IPS-11a (cell line): ENCODE measurements around the gene KCNJ1.

Experiments used
- H3K4me3 ChIP-seq: one replicate; pipeline ENCODE4 v1.5.1; 2013; ENCODE audit warnings: low read depth, low read length, control low read depth

The KCNJ1 gene

DNA sequence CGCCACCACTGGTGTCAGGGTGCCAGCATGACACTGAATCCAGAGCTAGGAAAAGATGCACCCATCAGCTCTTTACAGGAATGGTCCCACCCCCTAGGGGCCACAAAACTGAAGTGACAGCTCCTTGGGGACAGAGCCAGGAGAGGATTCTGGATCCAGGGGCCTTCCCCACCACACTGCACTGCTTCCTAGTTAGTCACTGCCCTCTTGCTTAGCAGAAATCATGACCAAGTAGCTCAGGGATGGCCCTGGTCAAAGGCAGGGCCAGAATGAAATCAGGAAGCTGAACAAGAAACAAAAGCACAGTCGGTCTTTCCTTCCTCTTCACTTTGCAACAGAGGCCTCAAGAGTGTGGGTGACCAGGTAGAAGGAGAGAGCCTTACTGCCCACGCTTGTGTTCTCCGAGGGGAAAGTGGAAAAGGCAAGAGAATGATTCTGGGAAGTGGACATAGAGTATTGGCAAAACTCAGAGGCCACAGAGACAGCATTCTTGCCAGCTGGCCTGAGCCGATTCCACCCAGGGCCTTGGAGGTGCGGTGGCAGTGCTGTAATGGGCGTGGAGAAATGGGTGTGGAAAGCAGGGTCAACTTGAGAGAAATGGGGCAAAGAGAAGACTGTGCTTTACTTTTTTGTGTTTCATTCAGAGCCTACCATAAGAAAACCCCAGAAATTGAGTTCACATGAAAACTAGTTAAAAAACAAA is 39.8 kb downstream of the KCNJ1 start:
- no peak overlapping the region for H3K4me3 ChIP-seq

DNA sequence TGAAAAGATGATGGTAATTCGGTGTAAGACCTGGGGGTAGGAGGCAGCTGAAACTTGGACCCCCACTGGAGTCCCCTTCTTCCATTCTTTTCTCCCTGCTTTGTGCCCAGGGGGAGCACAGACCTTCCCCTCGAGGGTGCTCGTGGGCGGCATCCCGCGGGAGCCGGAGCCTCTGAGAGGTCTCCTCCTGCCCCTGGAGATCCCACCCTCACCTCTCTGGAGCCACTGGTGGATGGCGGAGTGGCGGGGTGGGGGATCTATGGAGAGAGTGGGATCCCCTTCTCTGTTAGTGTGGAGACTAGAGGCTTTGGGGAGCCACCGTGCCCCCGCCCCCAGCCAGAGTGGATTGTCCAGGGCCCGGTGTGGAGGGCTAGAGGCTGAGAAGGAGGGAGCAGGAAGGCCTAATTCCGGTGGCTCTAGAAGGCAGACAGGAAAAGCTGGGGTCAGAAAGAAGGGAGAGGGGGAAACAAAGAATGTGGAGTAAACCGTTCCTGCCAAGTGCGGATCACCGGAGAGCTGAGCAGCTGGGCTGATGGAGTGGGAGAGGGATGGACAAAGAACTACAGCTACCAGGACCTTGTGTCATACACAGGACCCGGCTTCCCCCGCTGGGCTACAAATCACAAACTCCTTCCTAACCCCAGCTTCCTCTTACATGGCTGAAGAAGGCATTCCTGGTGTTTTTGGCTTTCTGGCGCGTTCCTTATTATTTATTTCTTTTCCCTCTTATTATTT is 41.9 kb downstream of the KCNJ1 start:
- no peak overlapping the region for H3K4me3 ChIP-seq

DNA sequence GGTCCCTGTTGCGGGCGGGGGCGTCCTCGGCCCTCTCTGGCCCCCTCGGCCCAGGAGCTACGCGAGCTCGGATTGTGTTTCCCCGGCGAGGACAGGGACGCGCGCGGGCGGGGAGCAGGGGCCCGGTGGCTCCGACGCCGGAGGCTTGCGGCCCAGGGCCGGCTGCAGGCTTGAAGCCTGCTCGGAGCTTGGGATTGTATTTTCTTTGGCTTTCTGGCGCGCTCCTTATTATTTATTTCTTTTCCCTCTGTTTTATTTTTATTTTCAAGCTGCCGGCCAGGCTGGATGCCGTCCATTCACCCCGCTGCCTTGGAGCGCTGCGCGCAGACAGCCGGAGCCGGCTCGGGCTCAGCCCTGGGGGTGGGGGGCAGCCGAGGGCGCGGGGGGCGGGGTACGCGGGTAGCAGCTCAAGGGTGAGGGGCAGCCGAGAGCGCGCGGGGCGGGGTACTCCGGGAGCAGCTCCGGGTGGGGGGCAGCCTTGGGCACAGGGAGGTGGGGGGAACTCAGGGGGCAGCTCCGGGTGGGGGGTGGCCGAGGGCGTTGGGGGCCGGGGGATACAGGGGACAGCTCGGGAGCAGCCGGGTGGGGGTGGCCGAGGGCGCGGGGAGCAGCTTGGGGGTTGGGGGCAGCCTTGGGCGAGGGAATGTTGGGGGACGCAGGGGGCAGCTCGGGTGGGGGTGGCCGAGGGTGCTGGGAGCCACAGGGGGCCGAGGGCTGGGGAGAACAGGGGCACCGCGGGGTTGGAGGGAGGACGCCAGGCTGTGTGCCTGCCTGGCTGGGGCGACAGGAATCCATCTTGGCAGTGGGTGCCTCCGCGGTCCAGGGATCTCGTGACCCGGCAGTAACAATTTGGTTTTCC is 42.7 kb downstream of the KCNJ1 start:
- no peak overlapping the region for H3K4me3 ChIP-seq

DNA sequence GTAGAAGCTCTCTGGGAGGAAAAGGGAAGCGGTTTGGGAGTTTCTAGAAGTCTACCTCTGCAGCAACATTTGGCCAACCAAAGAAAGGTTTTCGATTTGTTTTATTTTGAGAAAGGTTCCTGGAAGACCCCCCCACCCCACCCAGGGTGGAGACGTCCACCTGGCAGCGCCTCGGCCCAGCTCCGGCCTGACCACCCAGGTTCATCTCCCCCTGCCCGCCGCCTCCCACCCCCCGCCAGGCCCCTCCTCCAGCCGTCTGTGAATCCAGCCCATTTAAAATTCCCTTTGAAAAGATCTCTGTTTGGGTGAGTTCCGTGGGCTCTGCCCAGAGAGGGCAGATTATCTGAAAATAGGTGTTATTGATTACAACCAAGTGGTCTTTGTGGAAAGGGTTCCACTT is 43.3 kb downstream of the KCNJ1 start:
- H3K4me3 ChIP-seq = no peak overlapping the region

DNA sequence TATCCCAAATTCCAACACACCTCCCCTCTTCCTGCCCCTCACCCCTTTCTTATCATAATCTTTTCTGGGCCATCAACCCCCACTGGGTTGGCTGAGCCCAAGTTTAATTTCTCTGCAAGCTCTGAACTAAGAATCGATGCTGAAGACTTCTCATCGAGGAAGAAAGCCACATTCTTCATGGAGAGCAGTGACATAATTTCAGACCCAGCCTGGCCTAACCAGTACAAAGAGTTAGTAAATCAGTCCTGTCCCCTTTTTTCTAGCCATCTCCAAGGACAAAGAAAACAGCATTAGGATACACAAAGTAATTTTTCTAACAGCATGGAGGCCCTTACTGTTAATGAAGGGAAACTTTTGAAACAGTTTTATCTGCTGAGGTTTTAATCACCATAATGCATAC is 45.0 kb downstream of the KCNJ1 start:
- no peak overlapping the region for H3K4me3 ChIP-seq

DNA sequence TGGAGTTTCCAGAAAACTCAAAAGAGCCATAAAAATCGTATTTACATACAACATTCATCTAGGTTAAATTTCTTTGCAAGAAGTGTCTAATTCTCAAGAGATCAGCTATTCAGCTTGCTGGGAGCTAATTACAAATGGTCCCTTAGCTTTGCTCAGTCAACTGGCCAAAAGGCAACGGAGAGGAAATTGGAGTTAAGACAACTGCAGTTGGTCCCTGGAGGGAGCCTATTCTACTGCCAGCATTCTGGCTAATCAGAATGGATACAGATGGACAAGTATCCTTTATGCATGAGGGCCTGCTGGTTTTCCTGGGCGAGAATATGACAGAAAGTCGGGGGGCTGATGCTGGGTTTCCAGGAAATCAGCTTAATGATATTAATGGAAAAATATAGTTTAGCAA is 45.5 kb downstream of the KCNJ1 start:
- H3K4me3 ChIP-seq = no peak overlapping the region

DNA sequence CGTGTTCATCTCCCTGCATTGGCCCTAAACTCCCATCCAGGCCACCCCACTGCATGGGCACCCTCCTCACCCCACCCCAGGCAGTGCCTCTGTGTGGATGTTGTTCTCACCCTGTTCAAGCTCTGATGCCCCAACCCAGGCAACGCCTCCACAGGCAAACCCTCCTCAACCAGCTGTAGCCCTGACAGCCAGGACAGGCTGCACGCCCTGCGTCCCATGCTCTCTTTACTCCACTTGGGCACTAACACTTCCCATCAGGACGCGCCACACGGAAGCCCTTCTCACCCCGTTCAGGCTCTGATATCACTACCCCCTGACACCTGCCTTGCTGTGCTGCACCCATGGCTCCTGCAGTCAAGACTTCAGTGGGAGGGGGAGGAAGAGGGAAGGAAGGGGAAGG is 47.9 kb downstream of the KCNJ1 start:
- no peak overlapping the region for H3K4me3 ChIP-seq

DNA sequence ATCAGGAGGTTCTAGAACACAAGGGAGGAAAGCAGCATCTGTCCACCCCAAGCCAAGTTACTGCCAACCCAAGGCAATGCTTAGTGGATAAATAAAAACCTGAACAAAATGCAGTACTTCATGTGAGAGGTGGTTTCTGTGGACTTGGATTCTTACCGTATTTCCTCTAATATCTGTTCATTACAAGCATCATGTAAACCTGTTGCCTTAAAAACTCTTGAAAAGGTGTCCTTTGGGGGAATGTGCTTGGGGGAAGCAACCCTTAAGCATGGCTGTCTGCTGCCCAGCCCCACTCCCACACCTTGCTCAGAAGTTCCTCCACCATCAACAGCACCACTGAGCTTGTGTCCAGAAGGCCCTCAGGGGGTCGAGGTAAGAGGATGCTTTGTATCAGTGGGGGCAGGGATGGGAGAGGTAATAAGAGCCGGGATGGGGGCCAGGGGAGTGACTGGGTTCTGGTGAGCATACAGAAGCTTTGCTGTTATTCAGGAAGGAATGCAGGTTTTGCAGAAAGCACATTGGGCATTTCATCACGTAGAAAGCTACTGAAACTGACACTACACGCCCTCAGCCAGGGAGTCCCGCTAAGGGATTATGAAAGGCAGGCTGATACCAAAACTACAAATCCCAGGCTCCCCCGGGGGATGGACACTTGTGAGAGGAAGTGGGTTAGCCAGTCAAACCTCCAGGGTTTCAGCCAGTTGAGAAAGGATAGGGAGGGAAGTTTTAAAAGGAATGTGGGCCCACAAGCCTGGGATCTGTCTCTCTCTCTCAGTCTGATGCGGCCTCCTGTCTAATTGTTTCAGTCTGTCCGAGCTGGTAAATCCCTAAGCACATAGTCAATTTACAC is 52.0 kb downstream of the KCNJ1 start:
- no peak overlapping the region for H3K4me3 ChIP-seq

DNA sequence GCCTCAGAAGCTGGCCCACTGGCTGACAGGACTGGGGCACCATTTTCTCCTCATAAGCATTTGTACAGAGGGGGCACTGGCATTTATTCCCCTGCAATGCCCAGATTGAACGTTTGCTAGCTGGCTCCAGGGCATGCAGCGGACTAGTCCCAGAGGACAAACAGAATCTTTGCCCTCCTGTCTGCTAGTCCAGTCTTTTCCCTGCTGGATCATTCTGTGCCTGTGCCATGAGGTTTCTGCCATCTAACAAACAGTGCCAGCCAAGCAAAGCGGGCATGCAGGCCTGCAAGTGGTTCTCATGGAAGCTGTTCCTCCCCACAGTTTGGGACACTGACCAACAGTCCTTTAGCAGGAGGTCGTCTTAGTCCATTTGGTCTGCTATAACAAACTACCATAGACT is 53.4 kb downstream of the KCNJ1 start:
- H3K4me3 ChIP-seq = no peak overlapping the region

DNA sequence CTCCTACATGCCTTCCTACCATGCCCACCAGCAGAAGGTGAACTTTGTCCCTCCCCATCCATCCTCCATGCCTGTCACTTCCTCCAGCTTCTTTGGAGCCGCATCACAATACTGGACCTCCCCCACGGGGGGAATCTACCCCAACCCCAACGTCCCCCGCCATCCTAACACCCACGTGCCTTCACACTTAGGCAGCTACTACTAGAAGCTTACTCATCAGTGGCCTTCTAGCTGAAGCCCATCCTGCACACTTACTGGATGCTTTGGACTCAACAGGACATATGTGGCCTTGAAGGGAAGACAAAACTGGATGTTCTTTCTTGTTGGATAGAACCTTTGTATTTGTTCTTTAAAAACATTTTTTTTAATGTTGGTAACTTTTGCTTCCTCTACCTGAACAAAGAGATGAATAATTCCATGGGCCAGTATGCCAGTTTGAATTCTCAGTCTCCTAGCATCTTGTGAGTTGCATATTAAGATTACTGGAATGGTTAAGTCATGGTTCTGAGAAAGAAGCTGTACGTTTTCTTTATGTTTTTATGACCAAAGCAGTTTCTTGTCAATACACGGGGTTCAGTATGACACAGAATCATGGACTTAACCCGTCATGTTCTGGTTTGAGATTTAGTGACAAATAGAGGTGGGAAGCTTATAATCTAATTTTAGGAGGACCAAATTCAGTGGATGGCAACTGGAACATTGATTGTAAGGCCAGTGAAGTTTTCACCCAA is 56.1 kb downstream of the KCNJ1 start:
- H3K4me3 ChIP-seq = no peak overlapping the region

DNA sequence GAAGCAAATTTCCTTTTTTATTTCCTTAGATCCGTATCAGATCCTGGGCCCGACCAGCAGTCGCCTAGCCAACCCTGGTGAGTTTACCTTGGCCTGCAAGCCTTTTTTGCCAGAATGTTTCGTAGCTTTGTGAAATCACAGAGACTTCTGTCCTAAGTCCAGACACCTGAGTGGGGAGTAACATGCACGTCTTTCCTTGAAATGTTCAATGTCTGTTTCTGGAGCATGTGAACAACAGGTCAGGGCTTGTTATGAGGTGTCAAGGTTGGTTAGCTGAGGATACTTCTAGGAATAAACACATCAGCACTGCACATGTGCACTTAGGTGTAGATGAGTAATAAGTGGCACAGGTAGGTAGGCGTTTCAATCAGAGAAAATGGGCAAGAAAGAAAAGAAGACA is 58.0 kb downstream of the KCNJ1 start:
- no peak overlapping the region for H3K4me3 ChIP-seq

DNA sequence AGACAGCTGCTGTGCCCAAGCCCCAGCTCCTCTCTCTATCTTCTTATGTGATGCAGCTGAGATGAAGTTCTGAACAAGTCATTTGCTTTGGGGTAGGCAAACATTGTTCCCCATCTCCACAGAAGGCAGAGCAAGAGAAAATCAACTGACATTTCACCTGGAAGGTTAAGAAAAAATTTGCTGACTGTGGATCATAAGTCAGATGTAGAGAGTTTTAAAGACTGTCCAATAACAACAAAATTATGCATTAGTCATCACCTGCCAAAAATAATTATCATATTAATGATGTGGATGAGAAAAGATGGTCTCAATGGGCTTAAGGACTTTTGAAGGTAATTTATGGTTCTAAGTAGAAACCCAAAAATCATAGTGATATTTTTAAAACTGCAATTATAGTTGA is 59.2 kb downstream of the KCNJ1 start:
- no peak overlapping the region for H3K4me3 ChIP-seq

DNA sequence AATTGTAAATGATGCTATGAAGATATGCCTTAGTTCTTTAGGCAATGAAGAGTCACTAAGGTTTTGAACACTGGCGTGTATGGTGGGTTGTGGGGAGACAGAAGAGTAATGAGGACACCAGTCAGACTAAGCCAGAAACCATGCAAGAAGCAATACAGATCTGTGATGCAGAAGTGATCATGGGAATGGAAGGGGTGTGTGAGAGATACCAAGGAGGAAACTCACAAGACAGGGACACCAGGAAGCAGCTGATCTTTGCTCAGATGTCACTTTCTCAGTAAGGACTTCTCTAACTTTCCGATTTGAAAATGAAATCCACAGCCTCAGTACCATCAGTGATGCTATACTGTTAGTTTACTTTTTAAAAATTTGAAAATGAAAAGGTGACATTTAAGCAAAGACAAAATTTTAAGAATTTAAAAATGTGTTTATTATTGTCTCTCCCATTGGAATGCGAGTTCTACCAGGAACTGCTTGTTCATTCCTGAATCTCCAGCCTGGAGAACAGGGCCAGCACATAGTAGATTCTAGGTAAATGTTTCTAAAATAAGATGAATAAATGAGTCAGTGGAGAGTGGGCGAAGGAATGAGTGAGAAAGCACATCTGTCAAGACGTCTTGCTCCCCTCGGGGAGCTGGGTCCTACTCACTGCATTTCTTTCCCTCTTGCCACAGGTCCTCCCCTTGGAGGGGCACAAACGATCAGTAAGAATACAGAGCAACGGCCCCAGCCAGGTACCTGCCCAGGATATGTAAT is 60.4 kb downstream of the KCNJ1 start:
- no peak overlapping the region for H3K4me3 ChIP-seq

DNA sequence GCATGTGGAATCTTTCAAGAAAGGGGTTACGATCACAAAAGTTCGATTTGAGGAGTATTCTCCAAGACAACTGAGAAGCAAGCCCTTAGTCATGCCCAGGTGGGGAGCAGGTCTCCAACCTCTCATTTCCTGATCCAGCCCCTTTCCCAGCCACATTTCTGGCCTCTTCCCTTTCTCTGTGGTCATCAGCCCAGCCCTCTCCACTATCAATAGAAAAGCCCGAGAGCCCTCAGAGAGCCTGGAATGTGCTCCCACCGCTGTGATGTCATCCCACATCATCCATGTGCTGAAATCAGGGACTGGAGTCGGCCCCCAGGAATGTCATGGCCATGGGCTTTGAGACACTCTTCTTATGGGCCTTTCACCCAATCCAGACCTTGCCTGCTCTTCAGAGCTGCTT is 62.6 kb downstream of the KCNJ1 start:
- no peak overlapping the region for H3K4me3 ChIP-seq

DNA sequence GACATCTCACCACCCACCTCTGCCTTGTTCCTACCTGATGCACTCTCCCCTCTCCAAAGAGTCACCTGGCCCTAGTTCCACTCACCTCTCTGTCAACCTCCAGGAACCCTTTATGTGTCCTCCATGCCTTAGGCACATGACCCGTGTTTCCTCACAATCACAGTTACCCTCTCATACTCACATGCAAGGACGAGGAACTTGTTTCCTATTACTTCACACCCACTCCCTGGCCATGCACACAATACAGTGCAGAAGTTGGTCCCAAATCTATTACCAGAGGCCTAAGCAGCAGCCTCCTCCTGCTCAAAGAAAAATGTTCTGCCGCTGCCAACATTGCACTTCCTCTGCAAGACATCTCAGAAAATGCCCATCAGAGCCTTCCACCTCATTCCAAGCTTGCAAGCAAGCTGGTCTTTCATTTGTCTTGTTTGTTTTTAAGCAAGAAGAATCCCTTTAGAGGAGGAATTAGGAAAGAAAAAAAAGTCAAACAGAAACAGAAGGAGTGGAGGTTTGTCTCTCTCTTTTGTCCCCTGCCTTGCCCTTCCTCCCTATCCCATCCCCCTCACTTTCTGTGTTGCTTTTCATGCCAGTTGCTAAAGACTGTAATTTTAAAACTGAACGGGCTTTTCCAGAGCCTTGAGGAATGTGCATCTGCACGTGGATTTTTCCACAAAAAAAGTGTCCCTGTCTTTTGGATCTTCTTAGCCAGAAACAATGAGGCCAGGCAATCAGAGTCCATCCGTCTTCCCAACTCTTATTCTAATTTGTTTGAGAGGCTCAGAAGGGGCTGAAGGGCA is 63.4 kb downstream of the KCNJ1 start:
- no peak overlapping the region for H3K4me3 ChIP-seq

DNA sequence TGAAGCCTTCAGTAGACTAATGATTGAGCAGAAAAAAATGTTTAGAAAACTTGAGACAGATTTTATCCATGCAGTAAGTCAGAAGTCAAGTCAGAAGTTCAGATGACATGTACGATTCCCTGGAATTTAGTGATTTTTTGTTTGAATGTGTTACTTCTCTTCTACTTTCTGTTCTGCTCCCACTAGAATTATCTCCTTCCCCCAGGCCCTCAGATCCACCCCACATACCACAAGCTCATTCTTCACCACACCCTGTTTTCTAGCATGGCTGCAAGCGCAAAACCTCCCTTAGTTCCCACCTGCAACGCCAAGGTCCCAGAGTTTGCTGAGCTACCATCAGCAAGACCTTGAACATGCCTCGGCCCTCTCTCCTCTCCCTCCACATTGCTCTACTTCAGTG is 64.1 kb downstream of the KCNJ1 start:
- H3K4me3 ChIP-seq = no peak overlapping the region

DNA sequence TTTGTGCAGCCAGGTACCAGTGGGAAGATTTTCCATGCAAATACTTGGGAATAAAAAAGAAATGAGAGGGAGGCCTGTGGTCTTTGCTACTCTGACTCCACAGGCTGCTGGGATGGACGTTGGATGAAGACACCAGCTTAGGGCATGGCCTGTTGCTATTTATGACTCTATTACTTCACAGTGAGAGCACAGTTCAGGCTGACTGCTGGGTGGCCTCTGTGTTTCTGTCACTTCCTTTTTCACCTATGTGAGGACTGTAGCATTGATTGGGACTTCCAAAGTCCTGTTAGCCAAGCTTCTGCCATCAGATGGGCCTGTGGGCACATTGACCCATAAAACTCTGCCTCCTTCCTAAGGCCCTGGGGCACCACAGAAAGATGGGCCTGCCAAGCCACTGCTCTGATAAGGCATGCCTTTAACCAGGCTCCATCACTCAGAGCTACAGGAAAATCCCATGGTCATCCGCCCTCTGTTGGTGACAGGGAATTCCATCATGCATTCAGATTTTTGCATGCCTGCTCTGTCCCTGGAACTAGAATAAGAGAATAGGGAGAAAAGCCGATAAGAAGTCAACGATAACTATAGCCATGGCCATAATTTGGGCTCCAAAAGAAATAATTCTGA is 64.6 kb downstream of the KCNJ1 start:
- no peak overlapping the region for H3K4me3 ChIP-seq

DNA sequence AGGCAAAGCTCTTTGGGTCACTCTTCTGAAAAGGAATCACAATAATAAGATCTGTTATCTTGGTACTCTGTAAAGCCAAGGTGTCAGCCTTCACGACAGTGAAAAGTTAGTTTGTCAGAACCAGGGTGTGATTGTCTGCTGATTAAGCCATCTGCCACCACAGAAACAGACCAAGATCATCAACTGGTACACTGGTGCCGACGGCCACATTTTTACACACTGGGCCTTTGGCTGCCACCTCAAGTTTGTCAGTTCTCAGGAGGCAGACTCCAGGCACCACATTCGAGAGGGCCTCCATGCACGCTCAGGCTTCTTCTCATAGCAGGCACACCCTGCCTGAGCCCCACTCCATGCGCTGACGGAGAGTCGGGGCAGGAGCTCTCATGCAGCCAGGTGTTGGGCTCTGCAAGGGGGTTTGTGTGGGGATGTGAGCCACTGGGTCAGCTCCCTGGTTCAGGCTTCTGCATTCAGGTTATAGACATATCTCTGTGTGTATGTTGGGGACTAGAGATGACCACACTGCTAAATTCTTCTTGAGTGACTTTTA is 66.2 kb downstream of the KCNJ1 start:
- H3K4me3 ChIP-seq = no peak overlapping the region
